K562 (cell line): Measurements from ENCODE around the gene MAN2B1. TPM values are rescaled to one million over a fixed set of nuclear protein-coding genes. Genes with fewer than 3 reads are reported as not detected.

Source experiments
- ATAC-seq: fragments of 200-7000 bp; cut with Tn5 transposase; 3 replicates; pipeline ENCODE4 v1.9.1; 2020; ENCODE audit warnings: moderate library complexity
- BruUV-seq: library from RNA; stranded (reverse); fragments of 400-500 nt; replicated peaks from 2 replicates; lab custom pipeline; 2021; lab: Mats Ljungman, UMichigan
- CTCF ChIA-PET: fragments of 300-600 bp; formaldehyde crosslinking; extraction: SDS; loops from one replicate; lab custom pipeline; 2021; ENCODE audit warnings: low intra/inter-chr PET ratio; lab: Yijun Ruan, JAX
- POLR2A ChIA-PET: fragments of 300-600, 350-650 bp; sonication (Branson Sonifier 250); formaldehyde crosslinking; extraction: SDS; loops from one replicate; lab custom pipeline; 2021; ENCODE audit warnings: antibody characterized with exemption, inconsistent platforms; lab: Yijun Ruan, JAX
- DNase-seq, 4 experiments: peaks; one replicate each; pipeline versions ENCODE4 v3.0.0 to v3.0.0-alpha.2; 2011 to 2018; ENCODE audit warnings: low spot score in 3 of 4, mixed read lengths in 3 of 4; ENCODE audit errors: extremely low read depth in 1 of 4
- FAIRE-seq: peaks from 2 replicates; lab custom pipeline; 2011; peaks lifted over from hg19 to GRCh38; lab: Jason Lieb, UNC
- H2AFZ ChIP-seq: 2 replicates; pipeline ENCODE4 v1.6.0; 2011; ENCODE audit warnings: low read depth, low read length, control low read depth, inconsistent platforms
- H3K27ac ChIP-seq: fragments of 200-600 bp; 3 replicates; pipeline ENCODE4 v1.8.0; 2011; ENCODE audit warnings: low read depth, mild to moderate bottlenecking, control low read depth, inconsistent platforms, low read length, moderate library complexity, mixed read lengths; ENCODE audit errors: extremely low read depth
- H3K27me3 ChIP-seq, 2 experiments: fragments of 300-600 bp in 1 of 2; 2 replicates in 1 of 2; 3 replicates in 1 of 2; pipeline versions ENCODE4 v1.6.0 to v1.8.0; 2011; ENCODE audit warnings: inconsistent platforms in 2 of 2, low read length in 2 of 2, mild to moderate bottlenecking in 1 of 2, mixed read lengths in 1 of 2, moderate library complexity in 1 of 2; ENCODE audit not compliant: control insufficient read depth in 2 of 2, insufficient read depth in 2 of 2
- H3K36me3 ChIP-seq: fragments of 300-600 bp; 3 replicates; pipeline ENCODE4 v1.8.0; 2011; ENCODE audit warnings: mild to moderate bottlenecking, low read length, inconsistent platforms; ENCODE audit not compliant: control insufficient read depth, insufficient read depth
- H3K4me1 ChIP-seq, 2 experiments: fragments of 200-600 bp in 1 of 2; replicated peaks in 1 of 2; 2 replicates in 1 of 2; 3 replicates in 1 of 2; pipeline versions ENCODE4 v1.5.1 to v1.8.0; 2011; ENCODE audit warnings: inconsistent platforms in 2 of 2, low read length in 2 of 2, mild to moderate bottlenecking in 1 of 2, mixed read lengths in 1 of 2, moderate library complexity in 1 of 2; ENCODE audit not compliant: control insufficient read depth in 2 of 2, insufficient read depth in 2 of 2
- H3K4me2 ChIP-seq: 2 replicates; pipeline ENCODE4 v1.6.1; 2011; ENCODE audit warnings: low read length, control low read depth, inconsistent platforms, mixed read lengths; ENCODE audit not compliant: insufficient read depth
- H3K4me3 ChIP-seq: fragments of 200-600 bp; sonication (generic), shearing (Covaris generic); 2 replicates; pipeline ENCODE4 v1.5.1; 2016; ENCODE audit warnings: control low read depth, inconsistent platforms
- H3K79me2 ChIP-seq: fragments of 200-600 bp; 3 replicates; pipeline ENCODE4 v1.8.0; 2011; ENCODE audit warnings: low read length, inconsistent platforms; ENCODE audit not compliant: control insufficient read depth, insufficient read depth
- H3K9ac ChIP-seq, 2 experiments: 2 replicates each; pipeline versions ENCODE4 v1.6.0 to v1.6.1; 2011; ENCODE audit warnings: low read depth in 2 of 2, low read length in 2 of 2, control low read depth in 1 of 2, inconsistent platforms in 1 of 2, mild to moderate bottlenecking in 1 of 2, mixed read lengths in 1 of 2; ENCODE audit not compliant: insufficient read depth in 1 of 2
- H3K9me1 ChIP-seq: one replicate; pipeline ENCODE4 v1.6.0; 2011; ENCODE audit warnings: inconsistent platforms, mild to moderate bottlenecking, low read length, moderate library complexity; ENCODE audit not compliant: control insufficient read depth, insufficient read depth
- H3K9me3 ChIP-seq: replicated peaks from 2 replicates; pipeline ENCODE4 v1.5.1; 2011; ENCODE audit warnings: low read depth, low read length, inconsistent platforms; ENCODE audit not compliant: control insufficient read depth, insufficient read depth
- H4K20me1 ChIP-seq: replicated peaks from 2 replicates; pipeline ENCODE4 v1.6.1; 2011; ENCODE audit warnings: low read length, inconsistent platforms, mixed read lengths; ENCODE audit not compliant: control insufficient read depth, insufficient read depth
- PRMT5 ChIP-seq: sonication (generic); formaldehyde crosslinking; IDR thresholded peaks from 2 replicates; pipeline ENCODE4 v1.5.0; 2020; ENCODE audit warnings: missing genetic modification reagents
- RFX1 ChIP-seq: fragments of 450-650 bp; IDR thresholded peaks from 2 replicates; pipeline ENCODE4 v1.6.1; 2016; ENCODE audit warnings: mild to moderate bottlenecking, moderate library complexity
- ZNF551 ChIP-seq: fragments of 250-450 bp; sonication (Bioruptor Pico); IDR thresholded peaks from 2 replicates; pipeline ENCODE4 v1.5.0; 2021; ENCODE audit warnings: mild to moderate bottlenecking, moderate library complexity
- WGBS: fragments of 100-300 bp; shearing (Covaris generic); methylation state at CpG from one replicate; pipeline ENCODE4 v1.1.6; 2016; ENCODE audit warnings: low coverage, mixed read lengths; ENCODE audit not compliant: insufficient coverage; ENCODE audit errors: missing lambda C conversion rate; 5-methylcytosine and 5-hydroxymethylcytosine counted together
- in situ Hi-C: fragments of 300-500 bp; cut with MboI; formaldehyde crosslinking; loops from 4 replicates; pipeline ENCODE4 v1.15.0; 2018; ENCODE audit warnings: inconsistent platforms, mixed read lengths
- intact Hi-C: fragments of 100-400 bp; cut with micrococcal nuclease; formaldehyde crosslinking; loops from 2 replicates; pipeline ENCODE4 v1.14.2; 2022
- polyA plus RNA-seq, 8 experiments: library from polyadenylated mRNA; depleted of rRNA in 4 of 8; stranded (reverse) in 5 of 8; unstranded in 3 of 8; fragments of >200 nt; fragmentation: Nextera tagmentation in 2 of 8; fragmentation: Illumina TruSeq in 1 of 8; extraction: Ambion mirVana in 2 of 8; extraction: Trizol in 1 of 8; gene quantifications; 2 replicates each; pipeline versions ENCODE4 v1.2.1 to v1.2.3, GENCODE V29; 2011 to 2014; ENCODE audit warnings: inconsistent platforms in 1 of 8, missing spikeins in 1 of 8
- total RNA-seq, 7 experiments: library from RNA; depleted of rRNA in 6 of 7; stranded (reverse); fragments of >200 nt in 6 of 7; fragmentation: Illumina TruSeq in 2 of 7; extraction: Trizol in 2 of 7; gene quantifications; 2 replicates each; pipeline versions ENCODE4 v1.2.1 to v1.2.3, GENCODE V29; 2011 to 2021; ENCODE audit warnings: low replicate concordance in 1 of 7
- TF ChIP-seq, protein P1 (sequence below): fragments of 250-450 bp; sonication (Bioruptor Pico); IDR thresholded peaks from 2 replicates; pipeline ENCODE4 v1.4.0; 2020; ENCODE audit warnings: mild to moderate bottlenecking

The MAN2B1 gene
- total and polyA plus RNA-seq, 9 of the 15 experiments (the other 6 are each of a cell fraction or from before 2014, with no cell fraction given) = 0.59 to 33.8 (median 11.4) TPM

DNA sequence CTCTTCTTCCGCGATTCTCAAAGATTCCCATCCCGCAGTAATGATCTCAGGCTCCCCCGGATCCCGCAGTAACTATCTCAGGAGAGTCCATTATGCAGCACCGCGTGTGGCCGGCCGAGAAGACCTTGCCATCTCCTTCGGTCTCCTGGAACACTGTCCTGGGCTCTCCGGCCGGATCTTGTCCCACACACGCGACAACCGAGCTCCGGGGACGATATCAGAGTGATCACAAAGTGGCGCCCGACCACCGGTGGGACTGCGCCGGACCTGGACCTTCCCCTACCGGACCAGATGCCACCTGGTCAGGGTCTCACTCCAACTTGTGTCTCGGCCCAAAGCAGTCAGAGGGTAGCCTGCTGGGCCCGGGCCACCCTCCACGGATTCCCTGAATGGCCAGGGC lies 24.0 kb downstream of the MAN2B1 start (continued):
- TF ChIP-seq PRMT5 = no peak

DNA sequence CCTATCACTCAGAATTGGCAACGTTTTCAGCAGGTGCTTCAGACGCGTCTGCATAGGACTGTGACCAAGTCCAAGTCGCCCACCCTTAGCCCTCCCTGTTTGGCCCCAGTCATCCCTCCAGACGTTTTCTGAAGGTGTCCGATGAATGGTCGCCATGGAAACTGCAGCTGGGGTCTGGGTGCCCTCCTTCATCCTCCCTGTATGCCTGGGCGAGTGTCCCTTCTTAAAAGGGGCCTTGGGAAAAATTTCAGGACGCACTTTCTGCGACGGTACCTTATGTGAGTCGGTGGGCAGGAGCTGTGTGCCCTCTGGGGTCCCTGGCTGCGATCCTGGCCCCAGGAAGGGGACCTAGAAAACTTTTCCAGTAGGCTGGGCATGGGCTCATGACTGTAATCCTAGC lies 25.1 kb downstream of the MAN2B1 start:
- no peaks in the 10 kb centered on the region for H4K20me1 ChIP-seq
- no peak overlapping the region for H3K4me3 ChIP-seq
- ChIA-PET POLR2A (no interaction called here), CTCF (no interaction called here)
- FAIRE-seq = no peak
- H3K9me1 ChIP-seq = no peaks in the 10 kb centered on the region
- no peaks in the 10 kb centered on the region for H3K79me2 ChIP-seq
- WGBS = 47% methylated on average over 13 of the region's 13 CpGs
- no peak for ATAC-seq
- H3K4me1 ChIP-seq = peaks cover 2 to 15% of the 10 kb centered on the region in 2 experiments; a peak in 2 of 5 replicates
- peak; percentile 44 for TF ChIP-seq RFX1
- no peak for TF ChIP-seq ZNF551 (CRISPR knock-in tag)
- TF ChIP-seq, protein P1, sequence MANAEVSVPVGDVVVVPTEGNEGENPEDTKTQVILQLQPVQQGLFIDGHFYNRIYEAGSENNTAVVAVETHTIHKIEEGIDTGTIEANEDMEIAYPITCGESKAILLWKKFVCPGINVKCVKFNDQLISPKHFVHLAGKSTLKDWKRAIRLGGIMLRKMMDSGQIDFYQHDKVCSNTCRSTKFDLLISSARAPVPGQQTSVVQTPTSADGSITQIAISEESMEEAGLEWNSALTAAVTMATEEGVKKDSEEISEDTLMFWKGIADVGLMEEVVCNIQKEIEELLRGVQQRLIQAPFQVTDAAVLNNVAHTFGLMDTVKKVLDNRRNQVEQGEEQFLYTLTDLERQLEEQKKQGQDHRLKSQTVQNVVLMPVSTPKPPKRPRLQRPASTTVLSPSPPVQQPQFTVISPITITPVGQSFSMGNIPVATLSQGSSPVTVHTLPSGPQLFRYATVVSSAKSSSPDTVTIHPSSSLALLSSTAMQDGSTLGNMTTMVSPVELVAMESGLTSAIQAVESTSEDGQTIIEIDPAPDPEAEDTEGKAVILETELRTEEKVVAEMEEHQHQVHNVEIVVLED = no peak
- H3K27ac ChIP-seq = no peak overlapping the region
- H3K27me3 ChIP-seq = no peaks in the 10 kb centered on the region
- no peak overlapping the region for H3K4me2 ChIP-seq
- H3K36me3 ChIP-seq = no peaks in the 10 kb centered on the region
- no peak overlapping the region for H3K9ac ChIP-seq
- no peak for DNase-seq
- in situ Hi-C loops = no loop called here
- intact Hi-C loops = no loop called here
- no peak overlapping the region for H2AFZ ChIP-seq
- 0 out of 2 replicates have a peak, but pooled peaks cover 6% of the 10 kb centered on the region for H3K9me3 ChIP-seq
- no TSS peak for BruUV-seq
